HepG2 (cell line): Measurements from ENCODE around the gene UBE2D3. TPM values are rescaled to one million over a fixed set of nuclear protein-coding genes. Genes with fewer than 3 reads are reported as not detected.

ENCODE experiments used
- AGO2 ChIP-seq: fragments of 200-400 bp; formaldehyde crosslinking; optimal IDR thresholded peaks from 2 replicates; pipeline ENCODE3; 2017; ENCODE audit warnings: mild to moderate bottlenecking, low read depth, low read length, moderate library complexity
- ERF ChIP-seq: IDR thresholded peaks from 2 replicates; pipeline ENCODE4 v1.6.1; 2018; ENCODE audit warnings: missing biosample characterization, missing genetic modification reagents
- KLF9 ChIP-seq: IDR thresholded peaks from 2 replicates; pipeline ENCODE4 v1.6.1; 2016; ENCODE audit warnings: low read depth
- MIER2 ChIP-seq: IDR thresholded peaks from 2 replicates; pipeline ENCODE4 v1.6.1; 2016; ENCODE audit warnings: missing biosample characterization, missing genetic modification reagents
- POLR2G ChIP-seq: fragments of 200-400 bp; formaldehyde crosslinking; IDR thresholded peaks from 2 replicates; pipeline ENCODE4 v1.6.1; 2018; ENCODE audit warnings: mild to moderate bottlenecking, low read depth, low read length, moderate library complexity
- RXRB ChIP-seq: IDR thresholded peaks from 2 replicates; pipeline ENCODE4 v1.6.1; 2016; ENCODE audit warnings: borderline replicate concordance, missing genetic modification reagents, missing compliant biosample characterization
- SALL1 ChIP-seq: sonication (generic); formaldehyde crosslinking; IDR thresholded peaks from 2 replicates; pipeline ENCODE4 v1.8.0; 2022; ENCODE audit warnings: mild to moderate bottlenecking, missing genetic modification reagents
- SNAPC2 ChIP-seq: sonication (generic); formaldehyde crosslinking; IDR thresholded peaks from 2 replicates; pipeline ENCODE4 v1.8.1; 2022; ENCODE audit warnings: mild to moderate bottlenecking, missing genetic modification reagents
- SOX6 ChIP-seq, 2 experiments: fragments of 450-650 bp in 1 of 2; sonication (generic) in 1 of 2; formaldehyde crosslinking in 1 of 2; IDR thresholded peaks; 2 replicates each; pipeline versions ENCODE4 v1.4.0 to v1.6.1; 2017 to 2020; ENCODE audit warnings: antibody characterized with exemption in 1 of 2, mild to moderate bottlenecking in 1 of 2, missing genetic modification reagents in 1 of 2
- SP4 ChIP-seq: sonication (generic); formaldehyde crosslinking; IDR thresholded peaks from 2 replicates; pipeline ENCODE4 v1.8.1; 2023; ENCODE audit warnings: mild to moderate bottlenecking, missing genetic modification reagents
- THAP7 ChIP-seq: sonication (generic); formaldehyde crosslinking; IDR thresholded peaks from 2 replicates; pipeline ENCODE4 v1.8.1; 2023; ENCODE audit warnings: mild to moderate bottlenecking, missing genetic modification reagents
- ZBTB43 ChIP-seq: sonication (generic); formaldehyde crosslinking; conservative IDR thresholded peaks from 2 replicates; pipeline ENCODE4 v1.4.0; 2020; ENCODE audit warnings: missing genetic modification reagents
- ZNF510 ChIP-seq: sonication (generic); formaldehyde crosslinking; IDR thresholded peaks from 2 replicates; pipeline ENCODE4 v1.4.0; 2020; ENCODE audit warnings: low read depth, mild to moderate bottlenecking, missing genetic modification reagents
- ZNF777 ChIP-seq: sonication (generic); formaldehyde crosslinking; IDR thresholded peaks from 2 replicates; pipeline ENCODE4 v1.4.0; 2020; ENCODE audit warnings: missing genetic modification reagents
- polyA plus RNA-seq, 8 experiments: library from polyadenylated mRNA; depleted of rRNA in 3 of 8; stranded (reverse) in 7 of 8; unstranded in 1 of 8; fragments of >200 nt; fragmentation: Illumina TruSeq in 4 of 8; extraction: Trizol in 4 of 8; gene quantifications; 2 replicates each; pipeline versions ENCODE4 v1.2.1 to v1.2.3, GENCODE V29; 2011 to 2016; ENCODE audit warnings: low read depth in 4 of 8, missing spikeins in 1 of 8, mixed read lengths in 1 of 8; ENCODE audit not compliant: insufficient read depth in 1 of 8
- total RNA-seq, 5 experiments: library from RNA; depleted of rRNA; stranded (reverse); fragments of >200 nt; fragmentation: Illumina TruSeq; extraction: Trizol; gene quantifications; 2 replicates each; pipeline ENCODE4 v1.2.3, GENCODE V29; 2016; ENCODE audit warnings: low read depth in 1 of 5
- TF ChIP-seq, protein P1 (sequence below), 2 experiments: fragments of 450-650 bp in 1 of 2; sonication (generic) in 1 of 2; formaldehyde crosslinking in 1 of 2; IDR thresholded peaks; 2 replicates each; pipeline versions ENCODE4 v1.6.1 to v1.8.0; 2016 to 2022; ENCODE audit warnings: antibody characterized with exemption in 1 of 2, mild to moderate bottlenecking in 1 of 2, missing genetic modification reagents in 1 of 2

UBE2D3 gene
- total and polyA plus RNA-seq, 2 of the 13 experiments (the other 11 are each of a cell fraction or from before 2014, with no cell fraction given), result 224 to 293 TPM

GRCh38 chr4:102760645-102761295 lies 66.6 kb downstream of the UBE2D3 start, which contains the start of gene MANBA (continued):
- TF ChIP-seq KLF9 (CRISPR knock-in tag) (no peak), ZNF777 (CRISPR knock-in tag) (peak; percentile 86; the same call in 1 of the 2 replicates), SNAPC2 (CRISPR knock-in tag) (0 out of 2 replicates have a peak, but pooled peaks have one; percentile 61), SOX6 (IDR thresholded peaks at IDR 0.05) (no peak), SOX6 (CRISPR knock-in tag; IDR thresholded peaks at IDR 0.05) (peak; percentile 56), ERF (CRISPR knock-in tag) (peak; percentile 70), MIER2 (CRISPR knock-in tag) (peak; percentile 38; the same call in 1 of the 2 replicates), POLR2G (peak; percentile 68; the same call in 1 of the 2 replicates), SP4 (CRISPR knock-in tag) (peak; percentile 70), THAP7 (peak; percentile 76; the same call in 1 of the 2 replicates), SALL1 (CRISPR knock-in tag) (peak; percentile 81), ZBTB43 (CRISPR knock-in tag) (no peak; the same call in 1 of the 2 replicates), RXRB (CRISPR knock-in tag) (0 out of 2 replicates have a peak, but pooled peaks have one; percentile 12), ZNF510 (CRISPR knock-in tag) (peak; percentile 19; the same call in 1 of the 2 replicates), AGO2 (peak; percentile 37)
- TF ChIP-seq, protein P1, sequence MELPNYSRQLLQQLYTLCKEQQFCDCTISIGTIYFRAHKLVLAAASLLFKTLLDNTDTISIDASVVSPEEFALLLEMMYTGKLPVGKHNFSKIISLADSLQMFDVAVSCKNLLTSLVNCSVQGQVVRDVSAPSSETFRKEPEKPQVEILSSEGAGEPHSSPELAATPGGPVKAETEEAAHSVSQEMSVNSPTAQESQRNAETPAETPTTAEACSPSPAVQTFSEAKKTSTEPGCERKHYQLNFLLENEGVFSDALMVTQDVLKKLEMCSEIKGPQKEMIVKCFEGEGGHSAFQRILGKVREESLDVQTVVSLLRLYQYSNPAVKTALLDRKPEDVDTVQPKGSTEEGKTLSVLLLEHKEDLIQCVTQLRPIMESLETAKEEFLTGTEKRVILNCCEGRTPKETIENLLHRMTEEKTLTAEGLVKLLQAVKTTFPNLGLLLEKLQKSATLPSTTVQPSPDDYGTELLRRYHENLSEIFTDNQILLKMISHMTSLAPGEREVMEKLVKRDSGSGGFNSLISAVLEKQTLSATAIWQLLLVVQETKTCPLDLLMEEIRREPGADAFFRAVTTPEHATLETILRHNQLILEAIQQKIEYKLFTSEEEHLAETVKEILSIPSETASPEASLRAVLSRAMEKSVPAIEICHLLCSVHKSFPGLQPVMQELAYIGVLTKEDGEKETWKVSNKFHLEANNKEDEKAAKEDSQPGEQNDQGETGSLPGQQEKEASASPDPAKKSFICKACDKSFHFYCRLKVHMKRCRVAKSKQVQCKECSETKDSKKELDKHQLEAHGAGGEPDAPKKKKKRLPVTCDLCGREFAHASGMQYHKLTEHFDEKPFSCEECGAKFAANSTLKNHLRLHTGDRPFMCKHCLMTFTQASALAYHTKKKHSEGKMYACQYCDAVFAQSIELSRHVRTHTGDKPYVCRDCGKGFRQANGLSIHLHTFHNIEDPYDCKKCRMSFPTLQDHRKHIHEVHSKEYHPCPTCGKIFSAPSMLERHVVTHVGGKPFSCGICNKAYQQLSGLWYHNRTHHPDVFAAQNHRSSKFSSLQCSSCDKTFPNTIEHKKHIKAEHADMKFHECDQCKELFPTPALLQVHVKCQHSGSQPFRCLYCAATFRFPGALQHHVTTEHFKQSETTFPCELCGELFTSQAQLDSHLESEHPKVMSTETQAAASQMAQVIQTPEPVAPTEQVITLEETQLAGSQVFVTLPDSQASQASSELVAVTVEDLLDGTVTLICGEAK (IDR thresholded peaks at IDR 0.05), result no peak
- TF ChIP-seq, protein P1 (CRISPR knock-in tag; IDR thresholded peaks at IDR 0.05), result peak; percentile 77
